ENCODE data around the gene POLR1B. TPM values are rescaled to one million over a fixed set of nuclear protein-coding genes. Genes with fewer than 3 reads are reported as not detected.

POLR1B gene
- total RNA-seq, 1 donor from 2014 or later, result 12.1 TPM

DNA sequence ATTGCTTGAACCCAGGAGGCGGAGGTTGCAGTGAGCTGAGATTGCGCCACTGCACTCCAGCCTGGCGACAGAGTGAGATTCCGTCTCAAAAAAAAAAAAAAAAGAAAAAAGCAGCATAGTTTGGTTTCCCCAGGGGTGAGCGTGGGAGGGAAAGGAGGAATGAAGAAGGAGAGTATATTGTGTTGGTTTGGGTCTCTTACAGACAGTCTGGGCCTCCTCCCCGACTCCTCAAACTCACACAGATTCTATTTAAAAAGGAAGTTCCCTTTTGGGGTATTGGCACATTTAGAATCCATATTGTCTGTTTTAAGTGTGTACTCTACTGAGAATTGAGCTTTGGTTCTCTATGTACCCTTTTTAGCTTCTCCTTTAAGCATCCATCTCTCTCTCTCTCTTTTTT lies 76.1 kb downstream of the POLR1B start:
- Mint-ChIP-seq H3K27ac (ENCODE audit: unreplicated experiment) (no peak overlapping the region), H3K9me3 (ENCODE audit: low read depth) (peaks cover 4% of the 10 kb centered on the region), H3K4me3 (ENCODE audit: unreplicated experiment) (no peak overlapping the region), H3K27me3 (ENCODE audit: low read depth) (no peaks in the 10 kb centered on the region), H3K4me1 (ENCODE audit: low read depth) (peaks cover 16% of the 10 kb centered on the region), H3K36me3 (ENCODE audit: low read depth) (peaks cover 3% of the 10 kb centered on the region)
- TF ChIP-seq, protein P1, sequence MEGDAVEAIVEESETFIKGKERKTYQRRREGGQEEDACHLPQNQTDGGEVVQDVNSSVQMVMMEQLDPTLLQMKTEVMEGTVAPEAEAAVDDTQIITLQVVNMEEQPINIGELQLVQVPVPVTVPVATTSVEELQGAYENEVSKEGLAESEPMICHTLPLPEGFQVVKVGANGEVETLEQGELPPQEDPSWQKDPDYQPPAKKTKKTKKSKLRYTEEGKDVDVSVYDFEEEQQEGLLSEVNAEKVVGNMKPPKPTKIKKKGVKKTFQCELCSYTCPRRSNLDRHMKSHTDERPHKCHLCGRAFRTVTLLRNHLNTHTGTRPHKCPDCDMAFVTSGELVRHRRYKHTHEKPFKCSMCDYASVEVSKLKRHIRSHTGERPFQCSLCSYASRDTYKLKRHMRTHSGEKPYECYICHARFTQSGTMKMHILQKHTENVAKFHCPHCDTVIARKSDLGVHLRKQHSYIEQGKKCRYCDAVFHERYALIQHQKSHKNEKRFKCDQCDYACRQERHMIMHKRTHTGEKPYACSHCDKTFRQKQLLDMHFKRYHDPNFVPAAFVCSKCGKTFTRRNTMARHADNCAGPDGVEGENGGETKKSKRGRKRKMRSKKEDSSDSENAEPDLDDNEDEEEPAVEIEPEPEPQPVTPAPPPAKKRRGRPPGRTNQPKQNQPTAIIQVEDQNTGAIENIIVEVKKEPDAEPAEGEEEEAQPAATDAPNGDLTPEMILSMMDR (IDR thresholded peaks at IDR 0.05), result no peak
- DNase-seq (ENCODE audit: low spot score), result no peak

DNA sequence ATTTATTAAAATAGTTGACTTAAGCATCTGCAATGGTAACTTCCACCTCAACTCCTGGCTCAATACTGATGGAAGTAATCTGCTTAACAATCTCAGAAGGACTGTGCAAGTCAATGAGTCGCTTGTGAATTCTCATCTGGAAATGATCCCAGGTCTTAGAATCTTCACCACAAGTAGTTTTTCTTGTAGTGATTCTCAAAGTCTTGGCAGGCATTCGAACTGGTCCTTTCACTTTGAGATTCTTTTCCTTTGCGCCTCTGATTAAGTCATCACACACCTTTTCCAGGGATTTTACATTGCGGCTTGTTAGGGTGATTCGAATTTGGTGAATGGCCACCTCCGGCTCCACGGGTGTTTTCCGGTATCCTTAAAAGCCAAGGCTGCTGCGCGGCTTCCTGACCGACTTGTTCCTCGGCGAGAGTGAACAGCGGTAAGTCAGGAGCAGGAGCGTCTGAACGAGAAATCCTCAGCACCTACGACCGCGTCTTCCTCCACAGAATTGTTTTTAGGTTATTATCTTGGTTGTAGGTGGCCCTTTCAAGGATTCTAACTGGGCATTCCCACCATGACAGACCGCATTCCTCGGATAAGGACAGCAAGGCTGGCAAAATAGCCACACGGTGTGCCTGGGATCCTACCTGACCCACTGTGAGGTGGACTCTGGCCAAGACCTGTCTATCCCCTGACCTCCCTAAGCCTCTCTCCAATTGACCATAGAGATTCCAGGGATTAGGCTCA lies 79.7 kb downstream of the POLR1B start:
- peak; percentile 62 for DNase-seq (ENCODE audit: low spot score)

DNA sequence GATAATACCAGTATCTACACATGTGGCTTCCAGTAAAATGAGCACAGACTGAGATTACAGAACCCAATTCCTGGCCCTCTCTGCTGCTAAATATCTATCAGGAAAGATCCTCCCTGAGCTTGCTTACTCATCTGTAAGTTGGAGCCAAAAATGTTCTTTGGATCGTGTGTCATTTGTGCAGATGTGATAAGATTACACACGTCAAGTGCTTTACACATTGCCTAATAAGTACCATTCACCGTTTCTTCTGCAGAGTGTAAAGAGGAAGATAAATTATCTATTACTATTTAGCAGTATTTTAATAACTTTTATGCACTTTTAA lies 80.2 kb downstream of the POLR1B start:
- no peaks in the 10 kb centered on the region for H3K27me3 Mint-ChIP-seq (ENCODE audit: low read depth)
- no peak overlapping the region for H3K27ac Mint-ChIP-seq (ENCODE audit: unreplicated experiment)
- peaks cover 44% of the 10 kb centered on the region for H3K4me1 Mint-ChIP-seq (ENCODE audit: low read depth)
- TF ChIP-seq, protein P1 (IDR thresholded peaks at IDR 0.05), result no peak
- no peak for DNase-seq (ENCODE audit: low spot score)
- no peaks in the 10 kb centered on the region for H3K36me3 Mint-ChIP-seq (ENCODE audit: low read depth)
- H3K4me3 Mint-ChIP-seq (ENCODE audit: unreplicated experiment), result no peak overlapping the region
- no peaks in the 10 kb centered on the region for H3K9me3 Mint-ChIP-seq (ENCODE audit: low read depth)

More for the DNA sequence above, 79.7 kb downstream of the POLR1B start:
- no peak overlapping the region for H3K27ac Mint-ChIP-seq (ENCODE audit: unreplicated experiment)
- H3K27me3 Mint-ChIP-seq (ENCODE audit: low read depth), result no peaks in the 10 kb centered on the region
- H3K4me3 Mint-ChIP-seq (ENCODE audit: unreplicated experiment), result no peak overlapping the region
- H3K4me1 Mint-ChIP-seq (ENCODE audit: low read depth), result peaks cover 39% of the 10 kb centered on the region
- no peaks in the 10 kb centered on the region for H3K9me3 Mint-ChIP-seq (ENCODE audit: low read depth)
- no peaks in the 10 kb centered on the region for H3K36me3 Mint-ChIP-seq (ENCODE audit: low read depth)
- TF ChIP-seq, protein P1 (IDR thresholded peaks at IDR 0.05), result no peak

DNA sequence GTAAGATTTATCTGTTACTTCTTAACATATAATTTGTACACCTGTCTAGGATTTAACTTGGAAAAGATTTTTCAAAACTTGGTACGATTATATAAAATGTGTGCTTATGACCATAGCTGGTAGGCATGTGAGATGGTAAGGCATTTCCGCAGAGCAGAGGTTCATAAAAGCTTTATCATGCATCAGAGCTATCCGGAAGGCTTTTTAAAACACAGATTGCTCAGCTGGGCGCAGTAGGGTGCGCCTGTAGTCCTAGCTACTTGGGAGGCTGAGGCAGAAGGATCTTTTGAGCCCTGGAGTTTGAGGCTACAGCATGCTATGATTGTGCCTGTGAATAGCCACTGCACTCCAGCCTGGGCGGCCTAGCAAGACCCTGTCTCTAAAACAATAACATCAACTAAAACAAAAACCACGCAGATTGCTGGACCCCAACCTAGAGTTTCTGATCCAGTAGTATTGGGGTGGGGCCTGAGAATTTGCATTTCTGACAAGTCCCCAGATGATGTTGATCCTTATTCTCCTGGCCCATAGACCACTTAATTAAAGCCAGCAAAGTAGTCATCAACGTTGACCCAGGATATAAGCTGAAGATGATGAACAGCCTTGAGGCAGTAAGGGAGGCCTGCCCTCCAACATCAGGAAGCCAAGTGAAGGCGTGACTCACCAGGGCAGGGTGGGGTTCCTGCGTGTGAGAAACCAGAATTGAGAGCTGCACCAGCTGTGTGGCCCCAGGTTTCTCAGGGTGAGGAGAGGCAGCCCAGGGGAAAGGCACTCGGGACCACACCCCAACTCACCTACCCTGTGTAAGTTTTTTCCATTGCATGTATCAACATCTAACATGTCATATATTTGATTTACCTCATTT lies 81.9 kb downstream of the POLR1B start:
- Mint-ChIP-seq H3K4me1 (ENCODE audit: low read depth) (peaks cover 60% of the 10 kb centered on the region), H3K4me3 (ENCODE audit: unreplicated experiment) (no peak overlapping the region), H3K27ac (ENCODE audit: unreplicated experiment) (no peak overlapping the region), H3K27me3 (ENCODE audit: low read depth) (no peaks in the 10 kb centered on the region), H3K36me3 (ENCODE audit: low read depth) (no peaks in the 10 kb centered on the region), H3K9me3 (ENCODE audit: low read depth) (no peaks in the 10 kb centered on the region)
- peak; percentile 30 for DNase-seq (ENCODE audit: low spot score)
- TF ChIP-seq, protein P1 (IDR thresholded peaks at IDR 0.05), result no peak

DNA sequence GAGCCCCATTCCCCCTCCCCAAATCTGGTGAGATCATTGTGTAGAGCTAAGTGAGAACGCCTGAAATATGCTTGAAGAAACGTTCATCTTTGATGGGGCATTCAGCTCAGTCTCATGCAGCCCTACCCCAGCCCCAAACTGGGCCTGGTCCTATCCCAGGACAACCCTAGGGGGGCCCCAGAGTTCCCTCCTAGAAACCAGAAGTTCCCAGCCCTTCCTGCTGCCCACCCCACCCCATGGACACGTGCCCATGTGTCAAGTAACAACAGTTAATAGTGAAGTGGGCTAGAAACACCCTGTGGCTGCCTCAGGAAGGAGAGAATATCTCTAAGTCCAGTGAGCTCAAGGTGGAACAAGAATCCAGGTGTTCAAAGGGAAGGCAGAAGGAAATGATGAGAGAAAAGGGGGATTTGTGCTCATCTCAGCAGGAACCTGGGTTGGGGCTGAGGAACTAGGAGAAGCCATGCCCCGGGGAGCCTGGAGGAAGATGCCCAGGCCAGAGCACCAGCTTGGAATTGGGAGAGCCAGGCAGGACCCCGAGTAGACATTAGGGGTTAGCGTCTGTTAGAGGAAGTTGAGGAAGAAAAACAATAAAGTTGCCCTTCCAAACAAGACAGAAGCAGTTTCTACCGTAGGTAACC lies 83.3 kb downstream of the POLR1B start:
- H3K27me3 Mint-ChIP-seq (ENCODE audit: low read depth), result no peaks in the 10 kb centered on the region
- H3K9me3 Mint-ChIP-seq (ENCODE audit: low read depth), result no peaks in the 10 kb centered on the region
- peak overlapping the region; percentile 73 for H3K27ac Mint-ChIP-seq (ENCODE audit: unreplicated experiment)
- TF ChIP-seq, protein P1 (IDR thresholded peaks at IDR 0.05), result no peak
- no peaks in the 10 kb centered on the region for H3K36me3 Mint-ChIP-seq (ENCODE audit: low read depth)
- H3K4me3 Mint-ChIP-seq (ENCODE audit: unreplicated experiment), result no peak overlapping the region
- DNase-seq (ENCODE audit: low spot score), result peak; percentile 42
- H3K4me1 Mint-ChIP-seq (ENCODE audit: low read depth), result peaks cover 74% of the 10 kb centered on the region

All from chondrocyte (in vitro differentiated cells).